ENCODE data around the gene DPF3.

GRCh38 chr14:72680853-72681640 lies 212.9 kb downstream of the DPF3 start:
- TF ChIP-seq CTCF (IDR thresholded peaks at IDR 0.05) (no peak), POLR2A (IDR thresholded peaks at IDR 0.05) (no peak)
